Measurements from ENCODE around the gene GALNT5.

The GALNT5 gene

GRCh38 chr2:157291018-157291417 lies 33.5 kb downstream of the GALNT5 start:
- no peak for TF ChIP-seq CTCF (conservative IDR thresholded peaks at IDR 0.05; ENCODE audit: low read length)
- DNase-seq (ENCODE audit: low read depth), result no peak
- H3K4me3 ChIP-seq (ENCODE audit: low read length), result no peak overlapping the region

- H3K4me3 ChIP-seq (ENCODE audit: low read length), result no peak overlapping the region
- TF ChIP-seq CTCF (conservative IDR thresholded peaks at IDR 0.05; ENCODE audit: low read length), result no peak
- no peak for DNase-seq (ENCODE audit: low read depth)
Observed at GRCh38 chr2:157292853-157293252, 35.3 kb downstream of the GALNT5 start.

- H3K4me3 ChIP-seq (ENCODE audit: low read length), result no peak overlapping the region
- no peak for TF ChIP-seq CTCF (conservative IDR thresholded peaks at IDR 0.05; ENCODE audit: low read length)
- no peak for DNase-seq (ENCODE audit: low read depth)
Observed at GRCh38 chr2:157296490-157296889, 39.0 kb downstream of the GALNT5 start.

GRCh38 chr2:157296958-157297357 lies 39.5 kb downstream of the GALNT5 start:
- no peak overlapping the region for H3K4me3 ChIP-seq (ENCODE audit: low read length)
- no peak for DNase-seq (ENCODE audit: low read depth)
- no peak for TF ChIP-seq CTCF (conservative IDR thresholded peaks at IDR 0.05; ENCODE audit: low read length)

GRCh38 chr2:157301307-157301706 lies 43.8 kb downstream of the GALNT5 start:
- no peak for TF ChIP-seq CTCF (conservative IDR thresholded peaks at IDR 0.05; ENCODE audit: low read length)
- no peak overlapping the region for H3K4me3 ChIP-seq (ENCODE audit: low read length)
- DNase-seq (ENCODE audit: low read depth), result no peak

- peak; percentile 82 for TF ChIP-seq CTCF (conservative IDR thresholded peaks at IDR 0.05; ENCODE audit: low read length)
- H3K4me3 ChIP-seq (ENCODE audit: low read length), result no peak overlapping the region
- peak; percentile 50 for DNase-seq (ENCODE audit: low read depth)
Observed at GRCh38 chr2:157302492-157303099, 45.1 kb downstream of the GALNT5 start.

- no peak for TF ChIP-seq CTCF (conservative IDR thresholded peaks at IDR 0.05; ENCODE audit: low read length)
- no peak overlapping the region for H3K4me3 ChIP-seq (ENCODE audit: low read length)
- no peak for DNase-seq (ENCODE audit: low read depth)
Observed at GRCh38 chr2:157303612-157304011, 46.1 kb downstream of the GALNT5 start.
